Measurements from ENCODE around the gene U2AF2.
A peak's percentile ranks its signal among the peaks of the same experiment; 100 is the strongest.

Gene U2AF2

GRCh38 chr19:55640577-55641425 is 14.0 kb upstream of the U2AF2 start, which contains the start of gene ZNF580 (continued):
- TF ChIP-seq PRDM10 (tag by site-specific recombination; IDR thresholded peaks at IDR 0.05) (peak; percentile 69; the same call in 1 of the 2 replicates), GLIS2 (tag by site-specific recombination; IDR thresholded peaks at IDR 0.05) (peak; percentile 96), OSR2 (tag by site-specific recombination; IDR thresholded peaks at IDR 0.05) (no peak), ZNF114 (tag by site-specific recombination; IDR thresholded peaks at IDR 0.05) (no peak), ZNF155 (tag by site-specific recombination; IDR thresholded peaks at IDR 0.05) (no peak), BCL6B (tag by site-specific recombination; IDR thresholded peaks at IDR 0.05) (no peak), ZNF148 (tag by site-specific recombination; IDR thresholded peaks at IDR 0.05; ENCODE audit: borderline replicate concordance) (no peak), ZNF133 (tag by site-specific recombination; IDR thresholded peaks at IDR 0.05) (no peak), IKZF3 (tag by site-specific recombination; IDR thresholded peaks at IDR 0.05) (peak; percentile 66), GLIS1 (tag by site-specific recombination; IDR thresholded peaks at IDR 0.05) (peak; percentile 85), ZNF76 (tag by site-specific recombination; IDR thresholded peaks at IDR 0.05; ENCODE audit: borderline replicate concordance, low read depth) (no peak), ZNF202 (tag by site-specific recombination; IDR thresholded peaks at IDR 0.05; ENCODE audit: borderline replicate concordance) (no peak), ZNF600 (tag by site-specific recombination; IDR thresholded peaks at IDR 0.05) (no peak), ZNF184 (tag by site-specific recombination; IDR thresholded peaks at IDR 0.05) (no peak), KLF9 (tag by site-specific recombination; IDR thresholded peaks at IDR 0.05; ENCODE audit: low read depth) (peak; percentile 76), ZNF362 (tag by site-specific recombination; IDR thresholded peaks at IDR 0.05) (no peak), ZNF157 (tag by site-specific recombination; IDR thresholded peaks at IDR 0.05) (no peak), REPIN1 (tag by site-specific recombination; IDR thresholded peaks at IDR 0.05; ENCODE audit: low read depth) (no peak), ZBTB44 (tag by site-specific recombination; IDR thresholded peaks at IDR 0.05) (no peak), WT1 (tag by site-specific recombination; IDR thresholded peaks at IDR 0.05) (no peak), ZNF423 (tag by site-specific recombination; IDR thresholded peaks at IDR 0.05) (no peak), ZNF140 (tag by site-specific recombination; IDR thresholded peaks at IDR 0.05) (no peak), ZNF426 (tag by site-specific recombination; IDR thresholded peaks at IDR 0.05) (no peak), ZNF514 (tag by site-specific recombination; IDR thresholded peaks at IDR 0.05) (no peak), ZNF513 (tag by site-specific recombination; IDR thresholded peaks at IDR 0.05) (no peak), ZNF629 (tag by site-specific recombination; IDR thresholded peaks at IDR 0.05) (no peak), ZNF529 (tag by site-specific recombination; IDR thresholded peaks at IDR 0.05; ENCODE audit: insufficient replicate concordance) (no peak), GLI2 (tag by site-specific recombination; IDR thresholded peaks at IDR 0.05; ENCODE audit: borderline replicate concordance, low read depth) (no peak)

Data from HEK293 (cell line).